Measurements from ENCODE around the gene LXN. TPM values are rescaled to one million over a fixed set of nuclear protein-coding genes. Genes with fewer than 3 reads are reported as not detected.

LXN gene, protein sequence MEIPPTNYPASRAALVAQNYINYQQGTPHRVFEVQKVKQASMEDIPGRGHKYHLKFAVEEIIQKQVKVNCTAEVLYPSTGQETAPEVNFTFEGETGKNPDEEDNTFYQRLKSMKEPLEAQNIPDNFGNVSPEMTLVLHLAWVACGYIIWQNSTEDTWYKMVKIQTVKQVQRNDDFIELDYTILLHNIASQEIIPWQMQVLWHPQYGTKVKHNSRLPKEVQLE
- not detected in 2 replicates for total RNA-seq (2014; rRNA removed; shearing (Covaris generic))

DNA sequence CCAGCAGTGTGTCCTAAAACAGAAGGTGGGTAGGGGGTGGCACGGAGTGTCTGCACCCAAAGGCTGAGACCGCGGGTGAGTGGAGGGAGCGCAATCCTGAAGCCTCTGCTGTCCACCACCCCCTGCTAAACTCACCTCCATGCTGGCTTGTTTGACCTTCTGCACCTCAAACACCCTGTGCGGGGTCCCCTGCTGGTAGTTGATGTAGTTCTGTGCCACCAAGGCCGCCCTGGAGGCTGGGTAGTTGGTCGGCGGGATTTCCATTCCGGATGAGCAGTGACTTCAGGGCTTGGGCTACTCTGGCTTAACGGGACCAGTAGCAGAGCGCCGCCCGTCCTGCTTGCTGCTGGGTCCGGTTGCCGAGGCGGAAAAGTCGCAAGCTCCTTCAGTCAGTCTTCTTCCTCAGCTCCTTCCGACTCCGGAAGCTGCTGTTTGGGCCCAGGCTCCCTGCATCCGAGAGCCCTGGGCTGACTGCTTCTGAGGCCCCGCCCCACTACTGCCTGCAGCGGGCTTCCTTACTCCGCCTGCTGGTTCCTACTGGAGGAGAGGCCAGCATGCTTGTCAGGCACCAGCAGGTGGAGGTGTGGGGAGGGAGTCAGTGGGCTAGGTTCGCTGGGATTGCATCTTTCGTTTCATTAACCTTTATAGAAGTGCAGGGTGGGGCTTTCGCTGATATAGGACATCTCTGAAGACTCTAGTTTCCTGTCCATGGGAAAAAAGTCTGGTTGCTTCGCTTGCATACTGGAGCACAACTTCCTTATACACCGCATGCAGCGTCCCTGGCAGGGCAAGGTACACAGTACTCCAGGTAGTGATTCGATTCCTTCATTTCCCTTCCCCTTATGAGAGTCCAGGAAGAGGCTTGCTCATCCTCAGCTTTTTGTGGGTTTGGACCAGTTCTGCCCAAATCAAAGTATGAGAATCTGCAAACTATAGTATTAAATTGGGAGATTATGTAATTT, at the start of gene LXN:
Gene LXN (minus strand): TSS at position 434 of the 962 bp plus-strand sequence. CDS start 170 bp downstream, at position 264.
- DNase-seq: no peak
- H3K27me3 ChIP-seq: no peaks in the 10 kb centered on the region
- peaks cover 3% of the 10 kb centered on the region; the same call in 1 of the 2 replicates for H3K36me3 ChIP-seq
- H3K4me1 ChIP-seq: no peaks in the 10 kb centered on the region
- H3K27ac ChIP-seq: no peak within 1 kb of the TSS
- no peaks in the 10 kb centered on the region for H3K9me3 ChIP-seq (replicated peaks)
- no peak within 1 kb of the TSS for H3K4me3 ChIP-seq

DNA sequence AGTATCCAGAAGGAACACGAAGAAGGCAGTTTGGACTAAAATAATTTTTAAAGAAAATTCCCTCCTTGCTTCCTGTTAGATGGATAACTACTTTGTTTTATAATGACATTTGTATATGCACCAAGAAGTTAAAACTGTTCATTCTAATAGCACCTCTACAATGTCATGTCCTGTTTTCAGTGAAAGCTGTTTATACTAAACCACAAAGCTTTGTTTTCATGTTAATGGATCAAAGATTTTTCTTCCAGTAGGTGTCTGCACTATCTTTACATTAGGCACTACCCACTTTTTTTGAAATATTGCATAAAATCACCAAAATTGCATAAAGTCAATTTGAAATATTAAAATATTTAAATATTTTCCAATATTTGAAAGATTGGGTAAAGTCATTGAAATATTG, 49.7 kb upstream of the LXN start:
- H3K4me3 ChIP-seq: no peak overlapping the region
- H3K27me3 ChIP-seq: no peaks in the 10 kb centered on the region
- H3K4me1 ChIP-seq: peaks cover 7% of the 10 kb centered on the region
- H3K36me3 ChIP-seq: no peaks in the 10 kb centered on the region
- H3K9me3 ChIP-seq (replicated peaks): no peaks in the 10 kb centered on the region
- no peak overlapping the region for H3K27ac ChIP-seq
- DNase-seq: no peak

DNA sequence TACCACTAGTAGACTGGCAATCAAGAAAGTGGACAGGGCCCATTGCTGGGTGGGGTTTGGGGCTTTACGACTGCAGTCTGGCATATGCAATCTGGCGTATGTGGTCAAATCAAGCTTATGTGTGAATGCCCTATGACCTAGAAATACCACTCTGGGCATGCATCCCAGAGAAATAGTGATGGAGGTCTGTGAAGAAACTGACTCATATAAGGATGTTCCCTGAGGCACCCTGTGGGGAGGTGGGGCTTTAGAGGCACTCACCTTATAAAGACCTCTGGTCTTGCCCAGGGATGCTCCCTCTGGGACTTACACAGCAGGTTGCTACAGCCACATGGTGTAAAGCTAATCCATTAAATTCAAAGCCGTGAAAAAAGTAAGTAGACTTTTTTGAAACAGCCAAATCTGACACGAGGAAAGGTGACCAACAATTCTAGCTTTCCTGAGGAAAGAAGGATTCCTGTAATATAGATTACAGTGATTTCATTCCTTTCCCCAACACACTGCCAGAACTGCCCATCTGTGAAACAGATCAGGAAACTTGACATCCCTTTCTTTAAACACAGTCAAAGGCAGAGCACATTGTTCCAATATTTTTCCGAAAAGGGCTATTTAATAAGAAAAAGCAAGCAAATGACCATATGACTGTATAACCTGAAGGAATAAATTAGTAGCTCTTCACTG, 46.2 kb upstream of the LXN start:
- H3K27me3 ChIP-seq: no peaks in the 10 kb centered on the region
- no peaks in the 10 kb centered on the region for H3K36me3 ChIP-seq
- H3K27ac ChIP-seq: no peak overlapping the region
- no peaks in the 10 kb centered on the region for H3K9me3 ChIP-seq (replicated peaks)
- peaks cover 5% of the 10 kb centered on the region for H3K4me1 ChIP-seq
- no peak overlapping the region for H3K4me3 ChIP-seq
- peak; percentile 32 to 34 for DNase-seq

DNA sequence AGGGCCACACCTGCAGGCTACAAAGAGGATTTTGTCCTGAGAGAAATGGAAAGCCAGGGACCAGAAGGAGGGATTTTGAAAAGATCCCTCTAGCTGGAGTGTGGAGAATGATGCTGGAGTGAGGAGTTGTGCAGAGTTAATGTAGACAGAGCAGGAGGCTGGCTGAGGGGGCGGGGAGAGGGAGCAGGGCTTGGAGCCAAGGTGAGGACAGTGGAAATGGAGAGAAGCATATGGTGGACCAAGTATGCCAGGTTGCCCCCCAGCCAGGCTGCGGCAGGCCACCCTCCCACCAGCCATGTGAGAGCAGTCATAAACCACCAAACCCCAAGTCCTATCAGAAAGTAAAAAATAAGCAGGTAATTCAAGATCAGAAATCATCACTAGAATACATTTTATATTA, 45.1 kb upstream of the LXN start:
- H3K36me3 ChIP-seq: peaks cover 2% of the 10 kb centered on the region; the same call in 1 of the 2 replicates
- H3K27me3 ChIP-seq: no peaks in the 10 kb centered on the region

DNA sequence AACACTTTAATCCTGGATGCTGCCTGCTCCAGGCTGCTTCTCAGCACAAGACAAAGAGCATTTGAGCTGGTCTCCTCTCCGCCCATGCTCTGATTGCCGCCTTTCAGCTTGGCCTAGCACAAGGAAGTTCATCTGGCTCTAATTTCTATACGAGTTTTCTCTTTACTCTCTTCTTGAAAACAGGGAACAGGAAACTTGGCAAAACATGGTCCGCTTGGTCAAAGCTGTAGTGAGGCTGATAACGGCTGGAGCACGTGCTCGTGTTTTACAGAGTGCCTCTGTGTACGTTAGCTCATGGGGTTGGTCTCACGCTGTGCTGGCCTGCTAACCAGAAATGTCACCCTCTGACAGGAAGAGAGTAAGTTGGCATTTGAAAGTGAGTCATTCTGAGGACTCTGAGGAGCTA, 40.6 kb upstream of the LXN start:
- peaks cover under 1% of the 10 kb centered on the region for H3K4me1 ChIP-seq
- peaks cover 16% of the 10 kb centered on the region for H3K36me3 ChIP-seq
- no peak overlapping the region for H3K4me3 ChIP-seq
- DNase-seq: no peak
- no peaks in the 10 kb centered on the region for H3K9me3 ChIP-seq (replicated peaks)
- H3K27ac ChIP-seq: no peak overlapping the region
- H3K27me3 ChIP-seq: no peaks in the 10 kb centered on the region

More for the DNA sequence above, 45.1 kb upstream of the LXN start:
- no peak for DNase-seq
- H3K4me3 ChIP-seq: no peak overlapping the region
- no peak overlapping the region for H3K27ac ChIP-seq
- no peaks in the 10 kb centered on the region for H3K9me3 ChIP-seq (replicated peaks)
- peaks cover 5% of the 10 kb centered on the region for H3K4me1 ChIP-seq

DNA sequence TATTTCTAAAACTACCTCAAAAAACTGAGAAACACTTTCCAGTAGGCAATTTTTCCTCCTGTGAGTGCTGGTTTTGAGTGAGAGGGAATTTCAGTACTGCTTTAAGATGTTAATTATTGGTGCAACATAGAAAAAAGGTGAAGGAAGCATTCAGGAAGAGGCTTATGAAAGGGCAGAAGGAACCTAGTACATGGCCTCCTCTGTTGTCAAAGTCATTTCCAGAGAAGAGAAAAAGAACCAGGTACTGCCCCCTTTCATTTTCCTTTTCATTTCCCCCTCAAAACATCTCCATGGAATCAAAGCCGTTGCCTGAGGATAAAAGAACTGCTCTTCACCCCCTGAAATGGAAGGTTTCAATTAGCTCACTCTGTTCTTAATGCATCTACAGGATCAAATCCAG, 40.0 kb upstream of the LXN start:
- Histone ChIP-seq H3K4me1 (no peaks in the 10 kb centered on the region), H3K27ac (no peak overlapping the region), H3K9me3 (replicated peaks) (no peaks in the 10 kb centered on the region), H3K36me3 (peaks cover 21% of the 10 kb centered on the region), H3K4me3 (no peak overlapping the region), H3K27me3 (no peaks in the 10 kb centered on the region)
- DNase-seq: no peak

DNA sequence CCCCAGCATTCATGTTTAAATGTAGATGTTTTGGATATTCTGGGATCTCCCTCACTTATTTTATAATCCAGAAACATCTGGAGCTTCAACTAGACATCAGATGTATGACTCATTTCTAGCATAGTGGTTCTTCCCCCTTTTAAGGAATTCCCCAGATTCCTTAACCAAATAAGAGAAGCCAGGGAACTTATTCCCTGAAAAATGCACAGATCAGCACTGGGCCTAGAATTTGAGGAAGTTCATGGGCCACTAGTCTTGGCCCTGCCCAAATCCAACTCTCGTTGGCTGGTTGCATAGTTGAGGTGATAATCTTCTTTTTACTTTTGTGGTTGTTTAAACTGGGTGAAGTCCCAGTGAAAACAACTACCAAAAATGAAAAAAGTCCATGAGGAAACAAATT, 39.4 kb upstream of the LXN start:
- no peaks in the 10 kb centered on the region for H3K4me1 ChIP-seq
- no peaks in the 10 kb centered on the region for H3K27me3 ChIP-seq
- DNase-seq: no peak
- H3K9me3 ChIP-seq (replicated peaks): no peaks in the 10 kb centered on the region
- peaks cover 21% of the 10 kb centered on the region for H3K36me3 ChIP-seq
- H3K4me3 ChIP-seq: no peak overlapping the region
- no peak overlapping the region for H3K27ac ChIP-seq

DNA sequence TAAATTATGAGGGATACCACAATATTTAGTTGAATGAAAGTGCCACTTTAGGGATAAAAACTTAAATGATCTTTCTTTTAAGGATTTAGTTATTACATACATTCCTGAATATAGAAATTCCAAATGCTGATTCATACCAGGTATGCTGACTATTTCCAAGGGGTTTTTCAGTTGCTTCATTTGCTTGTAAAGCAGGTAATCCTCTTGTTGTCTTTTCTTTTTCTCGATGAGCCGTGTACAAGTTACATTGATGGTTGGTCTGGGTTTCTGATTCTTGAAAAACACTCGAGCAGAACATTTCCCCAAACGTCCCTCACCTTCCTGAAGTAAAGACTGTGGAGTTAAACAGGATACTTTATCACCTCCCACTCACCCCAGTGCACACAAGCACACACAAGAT, 38.2 kb upstream of the LXN start:
- Histone ChIP-seq H3K4me1 (no peaks in the 10 kb centered on the region), H3K27ac (no peak overlapping the region), H3K9me3 (replicated peaks) (no peaks in the 10 kb centered on the region), H3K36me3 (peaks cover 21% of the 10 kb centered on the region), H3K27me3 (no peaks in the 10 kb centered on the region), H3K4me3 (no peak overlapping the region)
- DNase-seq: no peak

DNA sequence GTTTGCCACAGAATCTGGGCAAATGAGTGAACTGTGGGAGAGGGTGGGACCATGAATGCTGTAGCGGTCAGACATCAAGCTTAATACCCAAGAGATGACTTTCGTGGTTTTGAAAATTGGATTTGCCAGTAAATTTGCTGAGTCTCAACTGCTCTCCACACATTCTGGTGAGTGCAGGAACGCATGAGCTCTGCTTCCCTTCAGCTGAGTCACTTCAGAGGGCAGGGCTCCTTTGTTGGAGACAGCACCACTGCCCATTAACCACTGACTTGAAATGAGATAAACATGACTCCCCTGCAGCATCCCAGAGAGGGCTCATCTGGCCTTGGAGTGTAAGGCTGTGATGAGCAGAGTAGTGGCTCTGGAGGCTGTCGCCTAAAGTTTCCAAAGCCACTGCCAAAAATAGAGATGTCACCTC, 37.2 kb upstream of the LXN start:
- no peak overlapping the region for H3K27ac ChIP-seq
- DNase-seq: peak; percentile 24 to 38
- no peaks in the 10 kb centered on the region for H3K9me3 ChIP-seq (replicated peaks)
- H3K4me3 ChIP-seq: no peak overlapping the region
- no peaks in the 10 kb centered on the region for H3K4me1 ChIP-seq
- peaks cover 21% of the 10 kb centered on the region for H3K36me3 ChIP-seq
- no peaks in the 10 kb centered on the region for H3K27me3 ChIP-seq

DNA sequence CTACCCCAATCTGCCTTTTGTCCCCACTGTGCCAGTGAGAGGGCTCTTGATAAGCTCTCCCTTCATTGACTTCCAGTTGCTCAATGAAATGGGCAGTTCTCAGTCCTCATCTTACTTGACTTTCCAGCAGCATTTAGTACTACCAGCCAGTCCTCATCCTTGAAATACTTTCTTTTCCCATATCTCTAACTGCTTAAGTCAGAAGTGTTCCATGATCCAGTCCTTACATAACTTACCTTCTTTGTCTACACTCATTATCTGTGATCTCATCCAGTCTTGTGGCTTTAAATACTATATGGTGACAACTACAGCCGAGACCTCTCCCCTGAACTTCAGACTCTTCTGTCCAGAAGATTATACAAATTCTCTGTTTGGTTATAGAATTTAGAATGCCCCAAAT, 31.1 kb upstream of the LXN start:
- H3K27ac ChIP-seq: no peak overlapping the region

DNA sequence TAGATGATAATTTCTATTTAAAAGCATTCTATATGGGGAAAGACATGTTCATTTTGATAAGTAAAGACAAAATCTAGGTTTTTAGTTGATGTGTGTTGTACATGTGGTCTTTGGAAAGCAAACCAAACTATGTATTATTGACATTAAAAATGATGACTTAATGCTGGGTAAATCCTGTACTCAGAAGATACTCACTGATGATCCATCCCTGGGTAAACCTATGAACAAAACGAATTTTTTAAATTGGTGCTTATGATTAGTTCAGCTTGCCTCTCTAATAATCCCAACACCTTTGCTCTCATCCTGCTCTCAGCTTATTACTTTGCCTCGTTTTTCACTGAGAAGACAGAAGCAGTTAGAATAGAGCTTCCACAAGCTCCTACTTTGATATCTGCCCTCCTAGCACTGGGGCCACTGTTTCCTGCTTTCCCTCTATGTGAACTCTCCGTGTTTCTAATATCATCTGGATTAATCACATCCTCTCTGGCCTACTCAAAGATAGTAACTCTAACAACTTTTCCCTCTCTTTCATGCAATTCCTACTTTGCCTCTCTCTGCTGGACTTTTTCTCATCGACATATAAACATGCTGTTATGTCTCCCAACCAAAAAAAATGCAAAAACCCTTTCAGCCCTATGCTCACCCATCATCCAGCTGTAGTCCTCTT, 30.5 kb upstream of the LXN start:
- Histone ChIP-seq H3K4me1 (no peaks in the 10 kb centered on the region), H3K9me3 (replicated peaks) (no peaks in the 10 kb centered on the region), H3K27me3 (no peaks in the 10 kb centered on the region), H3K27ac (no peak overlapping the region), H3K36me3 (peaks cover 5% of the 10 kb centered on the region), H3K4me3 (no peak overlapping the region)
- no peak for DNase-seq

More for the DNA sequence above, 31.1 kb upstream of the LXN start:
- Histone ChIP-seq H3K36me3 (peaks cover 8% of the 10 kb centered on the region; the same call in 1 of the 2 replicates), H3K4me3 (no peak overlapping the region), H3K27me3 (no peaks in the 10 kb centered on the region), H3K4me1 (no peaks in the 10 kb centered on the region), H3K9me3 (replicated peaks) (no peaks in the 10 kb centered on the region)
- DNase-seq: no peak

DNA sequence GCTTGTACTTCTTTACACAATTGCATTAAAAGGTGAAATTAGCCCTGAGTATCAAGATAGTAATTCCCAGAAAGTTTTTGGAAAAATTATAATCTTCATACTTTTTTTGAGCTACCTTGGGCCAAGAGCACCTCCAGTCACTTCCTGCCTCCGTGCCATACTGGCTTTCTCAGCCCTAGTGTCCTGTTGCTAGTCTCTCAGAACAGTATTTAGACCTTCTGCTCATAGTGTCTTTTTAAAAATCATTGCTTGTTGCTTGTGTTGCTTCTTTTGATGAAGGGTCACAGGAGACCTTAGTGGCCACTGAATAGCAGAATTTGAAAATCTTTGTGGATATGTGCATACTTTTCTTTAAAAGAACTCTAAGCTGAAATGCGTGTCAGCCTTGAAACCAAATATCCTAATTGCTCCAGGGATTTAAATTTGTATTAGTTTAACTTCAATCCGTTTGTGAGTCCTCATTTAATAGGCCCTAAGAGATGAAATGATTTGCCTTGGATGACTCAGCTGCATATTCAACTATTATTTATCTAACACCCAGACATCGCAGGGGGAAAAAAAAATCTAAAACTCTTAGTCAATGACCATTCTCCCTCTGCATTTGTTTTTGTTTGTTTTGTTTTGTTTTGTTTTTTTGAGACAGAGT, 29.1 kb upstream of the LXN start:
- no peak for DNase-seq
- no peaks in the 10 kb centered on the region for H3K27me3 ChIP-seq
- no peaks in the 10 kb centered on the region for H3K9me3 ChIP-seq (replicated peaks)
- H3K36me3 ChIP-seq: peaks cover 4% of the 10 kb centered on the region; the same call in 1 of the 2 replicates
- no peaks in the 10 kb centered on the region for H3K4me1 ChIP-seq
- H3K4me3 ChIP-seq: no peak overlapping the region
- H3K27ac ChIP-seq: no peak overlapping the region

DNA sequence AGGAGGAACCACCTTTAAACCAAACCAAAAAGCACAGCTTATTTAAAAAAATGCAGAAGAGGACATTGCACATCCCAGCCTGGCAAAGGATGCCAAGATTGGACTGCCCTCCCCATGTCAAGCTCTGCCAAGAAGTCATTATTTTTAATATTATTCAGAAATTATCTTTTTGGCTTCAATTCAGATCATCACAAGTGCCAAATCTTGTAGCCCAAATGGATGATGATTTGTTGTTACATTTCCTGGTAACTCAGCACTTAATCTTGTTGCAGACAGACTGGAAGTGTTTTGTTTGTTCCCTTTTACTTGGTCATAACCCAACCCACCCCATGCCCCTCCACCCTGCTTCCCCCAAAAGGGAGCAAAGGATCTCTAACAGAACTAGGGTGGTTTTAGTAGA, 28.1 kb upstream of the LXN start:
- H3K36me3 ChIP-seq: peaks cover 4% of the 10 kb centered on the region; the same call in 1 of the 2 replicates
- no peak overlapping the region for H3K27ac ChIP-seq
- no peak for DNase-seq
- H3K27me3 ChIP-seq: no peaks in the 10 kb centered on the region
- no peaks in the 10 kb centered on the region for H3K9me3 ChIP-seq (replicated peaks)
- H3K4me1 ChIP-seq: no peaks in the 10 kb centered on the region
- H3K4me3 ChIP-seq: no peak overlapping the region

DNA sequence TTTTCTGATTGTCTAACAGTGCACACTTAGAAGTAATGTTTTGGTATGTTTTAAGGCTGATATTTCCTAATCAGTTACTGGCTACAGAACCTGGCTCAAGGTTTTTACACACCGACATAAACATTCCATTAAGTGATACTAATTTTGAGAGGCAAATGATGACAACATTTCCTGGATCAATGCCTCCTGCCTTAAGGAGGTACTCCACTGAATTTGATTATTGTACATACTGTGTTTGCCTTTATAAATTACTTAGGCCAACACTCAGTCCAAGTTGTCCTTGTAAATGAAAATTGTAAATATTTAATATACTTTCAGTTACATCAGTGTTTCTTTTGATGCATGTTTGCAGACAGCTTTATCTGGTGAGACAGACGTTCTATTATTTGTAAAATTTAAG, 24.2 kb upstream of the LXN start:
- H3K4me3 ChIP-seq: no peak overlapping the region
- peaks cover 21% of the 10 kb centered on the region for H3K36me3 ChIP-seq
- no peaks in the 10 kb centered on the region for H3K9me3 ChIP-seq (replicated peaks)
- H3K27me3 ChIP-seq: no peaks in the 10 kb centered on the region
- DNase-seq: no peak
- H3K27ac ChIP-seq: no peak overlapping the region
- H3K4me1 ChIP-seq: no peaks in the 10 kb centered on the region

Measured in SJCRH30 (cell line).